HTR-8/SVneo (cell line): ENCODE measurements around the gene URB2.
"Not testable (repeated sequence)": the region's sequence is repeated elsewhere in the genome, so short reads cannot be mapped to it uniquely, and the experiment has no call there.

Source experiments
- DNase-seq: peaks from one replicate; pipeline ENCODE4 v3.0.0; 2011; ENCODE audit warnings: low spot score, mixed read lengths; ENCODE audit not compliant: insufficient read length
- FAIRE-seq: peaks from 2 replicates; lab custom pipeline; 2011; peaks lifted over from hg19 to GRCh38; lab: Jason Lieb, UNC

Gene URB2

DNA sequence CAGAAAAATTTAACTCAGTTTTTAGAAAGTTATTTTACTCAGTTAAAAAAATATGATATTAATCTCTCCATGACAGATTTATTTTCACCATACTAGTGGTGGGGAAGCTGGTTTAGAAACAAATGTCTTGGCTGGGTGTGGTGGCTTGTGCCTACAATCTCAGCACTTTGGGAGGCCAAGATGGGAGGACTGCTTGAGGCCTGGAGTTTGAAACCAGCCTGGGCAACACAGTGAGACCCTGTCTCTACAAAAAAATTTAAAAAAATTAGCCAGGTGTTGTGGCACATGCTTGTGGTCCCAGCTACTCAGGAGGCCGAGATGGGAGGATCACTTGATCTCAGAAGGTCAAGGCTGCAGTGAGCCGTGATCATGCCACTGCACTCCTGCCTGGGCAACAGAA is 17.5 kb upstream of the URB2 start:
- DNase-seq, result no peak
- no peak for FAIRE-seq

- no peak for FAIRE-seq
These were observed 12.1 kb upstream of the URB2 start for GRCh38 chr1:229613938-229614337.

DNA sequence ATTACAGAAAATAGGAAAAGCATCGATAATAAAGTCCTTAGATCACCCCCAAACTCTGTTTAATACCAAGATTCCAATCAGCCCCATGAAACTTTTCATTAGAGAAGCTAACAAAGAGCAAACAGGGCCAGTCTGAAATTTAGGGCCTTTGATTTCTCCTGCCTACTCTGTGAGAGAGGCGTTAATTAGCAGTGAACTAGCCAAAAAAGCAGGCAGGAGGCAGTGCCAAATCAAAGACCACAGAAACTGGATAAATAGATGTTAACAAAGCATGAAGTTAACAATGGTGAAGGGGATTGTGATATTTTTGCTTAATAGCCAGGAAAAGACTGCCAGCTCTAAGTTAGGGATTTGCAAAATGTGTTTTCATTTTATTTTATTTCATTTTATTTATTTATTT is 11.3 kb upstream of the URB2 start:
- FAIRE-seq (no peak), DNase-seq (no peak)

More at GRCh38 chr1:229613938-229614337, 12.1 kb upstream of the URB2 start:
- no peak for DNase-seq

GRCh38 chr1:229617351-229618100 is 8.5 kb upstream of the URB2 start:
- FAIRE-seq (no peak), DNase-seq (no peak)

GRCh38 chr1:229619002-229619401 is 7.0 kb upstream of the URB2 start:
- FAIRE-seq, result no peak

DNA sequence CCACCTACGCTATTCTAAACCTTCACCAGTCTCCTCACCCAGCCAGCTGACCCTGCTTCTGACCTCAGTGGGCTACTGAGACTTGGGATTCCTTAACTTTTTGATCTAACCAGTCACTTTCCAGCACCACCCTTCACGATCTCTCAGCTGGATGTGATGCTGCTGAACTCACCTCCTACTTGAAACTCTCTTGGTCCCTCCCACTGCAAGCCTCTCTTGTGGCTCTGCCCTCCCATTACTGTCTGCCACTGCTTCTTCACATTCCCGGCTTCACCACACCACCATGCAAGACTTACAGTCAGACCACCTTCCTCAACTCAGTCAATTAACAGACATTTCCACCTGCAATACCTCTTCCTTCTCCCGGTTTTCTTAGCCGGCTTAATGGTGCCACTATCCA is 6.4 kb upstream of the URB2 start:
- DNase-seq (no peak), FAIRE-seq (no peak)

More at GRCh38 chr1:229619002-229619401, 7.0 kb upstream of the URB2 start:
- no peak for DNase-seq

- DNase-seq, result no peak
- FAIRE-seq, result no peak
These were observed 5.2 kb upstream of the URB2 start for GRCh38 chr1:229620876-229621275.

DNA sequence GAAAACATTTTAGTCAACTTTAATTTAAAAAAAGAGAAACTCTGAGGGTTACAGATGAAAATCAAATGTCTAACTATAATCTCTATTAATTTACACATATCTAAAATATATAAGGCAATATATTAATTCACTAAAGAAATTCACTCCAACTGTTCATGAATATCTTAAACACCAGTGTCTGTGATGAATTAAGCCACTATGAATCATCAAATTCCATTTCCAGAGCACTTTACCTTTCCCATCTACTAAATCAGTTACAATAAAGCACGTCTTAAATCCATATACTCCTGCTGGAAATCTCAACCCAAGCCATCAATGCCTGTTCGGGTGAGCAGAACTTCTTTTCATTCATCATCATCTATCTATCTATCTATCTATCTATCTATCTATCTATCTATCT is 4.4 kb upstream of the URB2 start:
- no peak for FAIRE-seq
- DNase-seq, result no peak

GRCh38 chr1:229622641-229623120 is 3.4 kb upstream of the URB2 start:
- not testable (repeated sequence) for DNase-seq, FAIRE-seq

- DNase-seq (no peak), FAIRE-seq (no peak)
These were observed 2.8 kb upstream of the URB2 start for GRCh38 chr1:229623225-229623624.

DNA sequence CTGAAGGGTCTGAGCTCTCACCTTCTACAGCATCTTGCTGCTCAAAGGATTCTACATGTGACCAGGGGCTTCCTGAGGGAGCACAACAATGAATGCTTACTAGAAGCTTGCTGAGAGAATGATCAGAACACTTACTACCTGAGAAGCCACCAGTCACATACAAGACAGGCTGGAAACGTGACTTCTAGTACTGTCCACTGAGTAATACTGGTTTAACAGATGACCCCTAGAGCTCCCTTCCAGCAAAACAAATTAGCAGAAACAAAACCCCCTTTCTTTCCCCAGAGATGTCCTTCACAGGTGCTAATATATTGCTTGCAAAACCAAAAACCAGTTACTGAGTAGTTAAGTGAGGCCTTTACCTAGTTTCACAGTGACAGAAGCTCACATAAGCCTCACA is 2.2 kb upstream of the URB2 start:
- DNase-seq (no peak), FAIRE-seq (no peak)

DNA sequence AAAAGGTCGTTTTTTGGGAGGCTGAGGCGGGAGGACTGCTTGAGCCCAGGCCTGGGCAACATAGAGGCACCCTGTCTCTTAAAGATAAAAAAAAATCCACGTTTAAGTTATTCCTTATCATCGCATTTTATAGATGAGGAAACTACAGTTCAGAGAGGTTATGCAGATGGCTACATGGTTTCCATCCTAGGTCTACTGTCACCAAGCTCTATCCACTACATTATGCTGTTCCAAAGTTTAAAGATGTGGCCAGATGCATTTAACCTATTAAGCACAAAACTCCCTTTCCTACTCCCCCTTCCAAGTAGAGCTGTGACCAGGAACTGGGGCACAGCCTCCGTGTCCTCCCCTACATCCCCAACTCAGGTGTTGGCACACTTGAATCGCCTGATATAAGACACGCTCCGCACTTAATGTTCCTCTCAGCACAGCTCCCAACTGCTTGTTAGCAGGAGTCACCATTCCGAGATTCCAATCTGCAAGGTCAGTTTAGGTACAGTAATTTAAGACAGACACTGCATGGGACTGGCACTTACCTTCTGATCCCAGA is 1.5 kb upstream of the URB2 start:
- no peak for FAIRE-seq
- DNase-seq, result no peak

GRCh38 chr1:229625071-229625914 is 754 bp upstream of the URB2 start:
- peak; percentile 76 for FAIRE-seq
- peak; percentile 53 for DNase-seq

- FAIRE-seq, result no peak
- no peak for DNase-seq
These were observed 956 bp downstream of the URB2 start for GRCh38 chr1:229627003-229627402.

GRCh38 chr1:229629261-229629660 is 3.2 kb downstream of the URB2 start:
- FAIRE-seq, result no peak
- no peak for DNase-seq

DNA sequence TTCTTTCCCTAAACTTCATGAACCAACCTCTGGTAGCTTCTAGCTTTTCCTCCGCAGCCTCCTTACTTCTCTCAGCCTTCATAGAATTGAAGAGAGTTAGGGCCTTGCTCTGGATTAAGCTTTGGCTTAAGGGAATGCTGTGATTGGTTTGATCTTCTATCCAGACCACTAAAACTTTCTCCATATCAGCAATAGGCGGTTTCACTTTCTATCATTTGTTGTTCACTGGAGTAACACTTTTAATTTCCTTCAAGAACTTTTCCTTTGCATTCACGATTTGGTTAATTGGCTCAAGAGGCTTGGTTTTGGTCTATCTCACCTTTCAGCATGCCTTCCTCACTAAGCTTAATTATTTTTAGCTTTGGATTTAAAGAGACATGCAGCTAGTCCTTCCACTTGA is 5.1 kb downstream of the URB2 start:
- FAIRE-seq (no peak), DNase-seq (no peak)

GRCh38 chr1:229631966-229632365 is 5.9 kb downstream of the URB2 start:
- FAIRE-seq, result no peak

GRCh38 chr1:229636042-229636441 is 10.0 kb downstream of the URB2 start:
- FAIRE-seq, result no peak

More at GRCh38 chr1:229631966-229632365, 5.9 kb downstream of the URB2 start:
- DNase-seq, result no peak

GRCh38 chr1:229637746-229638145 is 11.7 kb downstream of the URB2 start:
- no peak for FAIRE-seq

More at GRCh38 chr1:229636042-229636441, 10.0 kb downstream of the URB2 start:
- DNase-seq, result no peak

DNA sequence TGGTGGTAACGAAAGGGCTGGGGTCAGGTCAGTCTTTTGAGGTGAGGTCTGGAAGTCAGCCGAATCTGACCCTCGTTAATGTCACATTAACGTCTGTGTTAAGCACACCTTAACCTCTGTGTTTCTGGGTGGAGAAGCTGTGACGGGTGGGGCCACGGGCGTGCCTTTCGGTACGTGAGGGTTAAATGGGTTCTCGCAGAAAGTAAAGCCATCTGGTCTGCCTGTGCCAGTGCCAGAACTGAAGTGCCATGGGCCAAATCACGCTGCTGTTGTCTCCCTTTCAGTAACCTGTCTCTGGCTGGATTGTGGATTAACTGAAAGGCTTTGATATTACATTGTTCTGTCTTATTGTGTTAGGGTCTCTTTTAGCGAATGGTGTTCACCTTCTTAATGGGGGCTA is 14.4 kb downstream of the URB2 start:
- DNase-seq, result no peak

More at GRCh38 chr1:229637746-229638145, 11.7 kb downstream of the URB2 start:
- no peak for DNase-seq

DNA sequence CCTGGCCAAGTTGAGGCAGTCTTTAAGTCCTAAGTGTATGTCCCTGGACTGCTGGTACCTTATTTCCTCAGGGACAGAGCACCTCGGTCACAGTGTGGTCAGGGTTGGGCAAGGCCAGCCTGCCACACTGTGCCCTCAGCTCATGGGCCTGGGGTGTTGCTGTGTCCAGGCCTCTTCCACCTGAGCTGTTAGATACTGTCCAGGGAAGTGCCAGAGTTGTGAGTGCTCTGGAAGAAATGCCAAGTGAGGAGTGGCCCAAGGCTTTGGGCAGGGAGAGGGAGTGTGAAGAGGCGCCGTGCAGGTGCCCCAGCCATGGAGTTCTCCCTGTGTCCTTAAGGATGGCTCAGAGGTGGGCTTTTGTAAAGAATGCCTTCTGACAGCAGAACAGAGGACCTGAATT is 15.3 kb downstream of the URB2 start:
- DNase-seq, result no peak
- FAIRE-seq, result no peak

More for the DNA sequence above, 14.4 kb downstream of the URB2 start:
- no peak for FAIRE-seq
